ENCODE measurements around the gene PRKCA.
"Not testable (repeated sequence)": the region's sequence is repeated elsewhere in the genome, so short reads cannot be mapped to it uniquely, and the experiment has no call there.

Gene PRKCA

DNA sequence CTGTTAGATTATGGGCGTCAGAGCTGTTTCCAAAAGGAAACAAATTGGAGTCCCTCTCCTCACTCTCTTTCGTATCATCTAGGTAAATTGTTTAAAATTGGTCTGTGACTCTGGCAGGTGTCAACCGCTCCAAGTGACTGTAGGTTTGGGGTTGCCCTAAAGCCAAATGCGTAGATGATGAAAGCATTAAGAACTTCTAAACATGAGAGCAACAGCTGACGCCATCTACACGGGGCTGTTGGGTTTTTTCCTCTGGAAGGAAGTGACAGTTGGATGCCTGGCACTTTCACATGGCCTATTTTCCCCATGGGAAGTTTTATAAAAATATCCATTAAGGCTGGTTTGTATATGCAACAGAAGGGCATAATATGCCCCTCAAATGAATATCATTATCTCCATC is 316.8 kb downstream of the PRKCA start:
- no peak for FAIRE-seq
- TF ChIP-seq POLR2A (IDR thresholded peaks at IDR 0.05; ENCODE audit: low read depth, low read length) (no peak), TAF1 (IDR thresholded peaks at IDR 0.05; ENCODE audit: borderline replicate concordance, low read depth, low read length) (no peak), POLR2AphosphoS5 (IDR thresholded peaks at IDR 0.05; ENCODE audit: low read depth, low read length) (no peak)
- DNase-seq (ENCODE audit: insufficient read length), result no peak

DNA sequence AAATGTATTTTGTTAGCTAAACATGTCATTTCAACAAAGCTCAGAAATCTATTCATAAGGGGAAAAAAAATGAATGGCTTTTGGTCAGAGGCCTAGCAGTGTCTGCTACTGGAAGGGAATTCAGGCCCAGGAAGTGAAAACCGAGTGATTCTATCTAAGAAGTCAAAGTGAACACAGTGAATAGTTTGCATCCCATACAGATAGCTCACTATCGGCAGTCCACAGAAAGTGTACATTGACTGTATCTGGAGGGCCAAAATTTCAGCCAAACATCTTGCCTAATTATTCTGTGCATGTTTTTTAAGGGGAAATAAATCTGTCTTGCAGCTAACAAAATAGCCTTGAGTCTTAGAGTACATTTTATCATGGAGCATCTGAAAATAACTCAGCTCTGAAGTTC is 318.1 kb downstream of the PRKCA start:
- DNase-seq (ENCODE audit: insufficient read length) (no peak), FAIRE-seq (no peak)
- TF ChIP-seq POLR2AphosphoS5 (IDR thresholded peaks at IDR 0.05; ENCODE audit: low read depth, low read length) (no peak), POLR2A (IDR thresholded peaks at IDR 0.05; ENCODE audit: low read depth, low read length) (no peak), TAF1 (IDR thresholded peaks at IDR 0.05; ENCODE audit: borderline replicate concordance, low read depth, low read length) (no peak)

DNA sequence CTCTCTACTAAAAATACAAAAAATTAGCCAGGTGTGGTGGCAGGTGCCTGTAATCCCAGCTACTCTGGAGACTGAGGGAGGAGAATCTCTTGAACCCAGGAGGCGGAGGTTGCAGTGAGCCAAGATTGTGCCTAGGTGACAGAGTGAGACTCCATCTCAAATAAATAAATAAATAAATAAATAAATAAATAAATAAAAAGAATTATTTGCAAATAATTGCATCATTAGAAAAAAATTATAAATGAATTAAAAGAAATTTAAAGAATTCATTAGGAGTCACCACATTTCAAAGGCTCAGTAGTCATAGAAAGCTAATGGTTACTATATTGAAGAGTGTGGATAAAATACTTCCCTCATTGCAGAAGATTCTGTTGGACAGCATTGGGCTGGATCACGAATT is 322.2 kb downstream of the PRKCA start:
- not testable (repeated sequence) for FAIRE-seq; DNase-seq (ENCODE audit: insufficient read length)

DNA sequence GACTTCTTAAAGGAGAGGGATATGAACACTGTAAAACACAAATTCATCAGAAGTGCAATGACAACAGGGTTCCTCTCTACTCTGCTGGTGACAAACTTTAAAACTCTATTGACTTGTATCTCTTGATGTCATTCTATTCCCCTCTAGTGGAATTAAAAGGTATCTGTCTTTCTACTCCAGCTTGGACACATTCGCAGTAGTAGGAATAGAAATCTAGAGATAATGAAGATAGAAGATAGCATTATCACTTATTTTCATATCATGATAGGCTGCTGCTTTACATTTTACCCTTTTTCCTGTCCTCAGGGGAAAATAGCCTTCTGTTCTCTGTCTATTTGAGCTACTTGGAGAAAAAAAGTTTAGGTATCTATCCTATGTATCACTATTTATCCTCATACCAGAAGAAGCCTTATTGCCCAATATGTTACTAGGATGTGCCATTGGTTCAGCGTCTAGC is 322.9 kb downstream of the PRKCA start:
- no peak for DNase-seq (ENCODE audit: insufficient read length)
- TF ChIP-seq TAF1 (IDR thresholded peaks at IDR 0.05; ENCODE audit: borderline replicate concordance, low read depth, low read length) (no peak), POLR2A (IDR thresholded peaks at IDR 0.05; ENCODE audit: low read depth, low read length) (no peak), POLR2AphosphoS5 (IDR thresholded peaks at IDR 0.05; ENCODE audit: low read depth, low read length) (no peak)
- no peak for FAIRE-seq

- no peak for TF ChIP-seq POLR2A (IDR thresholded peaks at IDR 0.05; ENCODE audit: low read depth, low read length)
- TF ChIP-seq POLR2AphosphoS5 (IDR thresholded peaks at IDR 0.05; ENCODE audit: low read depth, low read length), result no peak
- TF ChIP-seq TAF1 (IDR thresholded peaks at IDR 0.05; ENCODE audit: borderline replicate concordance, low read depth, low read length), result no peak
- no peak for FAIRE-seq
- no peak for DNase-seq (ENCODE audit: insufficient read length)
Measured at GRCh38 chr17:66627985-66628384, 325.6 kb downstream of the PRKCA start.

DNA sequence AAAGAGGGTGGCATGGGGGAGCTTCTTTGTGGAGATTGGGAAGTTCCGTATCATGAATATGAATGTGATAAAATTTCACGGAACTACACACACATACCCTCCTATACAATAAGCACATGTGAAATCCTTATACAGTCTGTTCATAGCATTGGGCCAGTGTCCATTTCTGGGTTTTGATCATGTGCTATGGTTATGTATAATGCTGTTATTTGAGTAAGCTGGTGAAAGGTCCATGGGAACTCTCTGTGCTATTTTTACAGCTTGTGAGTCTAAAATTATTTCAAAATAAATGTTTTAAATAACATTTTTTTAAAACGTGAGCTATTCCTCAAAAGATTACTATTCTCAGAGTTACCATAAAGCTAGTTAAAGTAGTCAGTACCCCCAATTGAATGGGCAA is 327.3 kb downstream of the PRKCA start:
- TF ChIP-seq TAF1 (IDR thresholded peaks at IDR 0.05; ENCODE audit: borderline replicate concordance, low read depth, low read length) (no peak), POLR2A (IDR thresholded peaks at IDR 0.05; ENCODE audit: low read depth, low read length) (no peak), POLR2AphosphoS5 (IDR thresholded peaks at IDR 0.05; ENCODE audit: low read depth, low read length) (no peak)
- FAIRE-seq, result no peak

DNA sequence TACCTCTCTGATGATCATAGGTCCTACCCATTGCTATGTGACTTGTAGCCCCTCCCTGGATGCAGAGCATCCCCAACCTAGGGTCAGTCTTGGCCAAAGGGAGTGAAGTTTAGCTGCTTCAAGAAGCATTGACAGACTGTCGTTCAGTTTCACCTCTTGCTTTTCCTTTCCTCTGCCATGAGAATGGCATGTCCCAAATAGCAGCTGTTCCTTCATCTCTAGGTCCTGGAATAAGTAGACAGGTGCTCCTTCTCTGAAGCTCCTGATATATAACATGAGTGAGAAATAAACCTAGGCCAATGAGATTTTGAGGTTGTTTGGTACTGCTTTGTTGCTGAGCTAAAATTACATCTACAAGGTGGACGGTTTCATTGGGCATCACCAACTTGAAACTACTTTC is 328.0 kb downstream of the PRKCA start:
- FAIRE-seq, result no peak
- no peak for DNase-seq (ENCODE audit: insufficient read length)
- TF ChIP-seq POLR2A (IDR thresholded peaks at IDR 0.05; ENCODE audit: low read depth, low read length) (no peak), POLR2AphosphoS5 (IDR thresholded peaks at IDR 0.05; ENCODE audit: low read depth, low read length) (no peak), TAF1 (IDR thresholded peaks at IDR 0.05; ENCODE audit: borderline replicate concordance, low read depth, low read length) (no peak)

More for the DNA sequence above, 327.3 kb downstream of the PRKCA start:
- DNase-seq (ENCODE audit: insufficient read length), result no peak

DNA sequence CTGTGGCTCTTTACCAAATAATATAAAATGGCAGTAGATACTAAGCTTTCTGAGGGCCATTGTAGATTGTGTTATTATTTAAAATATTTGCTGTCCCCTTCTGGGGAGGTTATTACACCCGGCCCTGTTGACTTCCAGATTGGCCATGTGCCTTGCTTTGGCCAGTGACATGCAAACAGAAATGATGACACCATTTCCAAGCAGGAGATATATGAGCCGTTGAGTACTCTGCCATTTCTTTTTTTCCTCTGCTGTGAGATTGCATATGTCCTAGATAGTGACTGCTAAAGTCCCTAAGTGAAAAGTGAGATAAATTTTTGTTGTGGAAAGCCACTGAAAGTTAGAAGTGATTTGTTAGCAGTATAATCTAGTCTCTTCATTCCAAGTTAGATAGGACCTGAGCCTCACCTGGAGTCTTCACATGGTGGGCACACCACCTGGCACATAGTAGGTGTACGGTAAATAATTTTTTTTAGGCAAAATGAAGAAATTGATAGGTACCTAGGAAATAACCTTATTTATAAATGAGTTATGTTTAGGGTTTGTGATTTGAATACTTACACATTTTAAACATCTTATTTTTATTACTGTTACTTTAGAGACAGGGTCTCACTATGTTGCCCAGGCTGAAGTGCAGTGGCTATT is 328.5 kb downstream of the PRKCA start:
- TF ChIP-seq POLR2A (IDR thresholded peaks at IDR 0.05; ENCODE audit: low read depth, low read length), result no peak
- TF ChIP-seq POLR2AphosphoS5 (IDR thresholded peaks at IDR 0.05; ENCODE audit: low read depth, low read length), result no peak
- no peak for TF ChIP-seq TAF1 (IDR thresholded peaks at IDR 0.05; ENCODE audit: borderline replicate concordance, low read depth, low read length)
- FAIRE-seq, result no peak
- DNase-seq (ENCODE audit: insufficient read length), result no peak

DNA sequence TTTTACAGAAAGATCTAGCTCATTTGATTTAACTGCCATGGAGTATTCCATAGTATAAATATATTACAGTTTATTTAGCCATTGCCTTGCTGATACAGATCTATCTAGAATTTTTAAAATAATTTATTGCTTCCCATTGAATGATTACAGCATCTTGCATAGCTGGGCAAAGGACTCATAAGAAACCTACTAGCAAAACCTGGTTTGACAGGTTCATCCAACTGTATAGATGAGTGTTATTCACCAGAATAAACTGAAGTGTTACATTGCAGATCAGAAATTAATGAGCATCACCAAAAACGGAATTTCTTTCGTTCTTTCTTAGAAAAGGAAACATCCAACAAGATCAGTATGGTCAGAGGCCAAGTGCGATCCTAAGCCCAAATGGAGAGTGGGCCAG is 330.3 kb downstream of the PRKCA start:
- TF ChIP-seq POLR2AphosphoS5 (IDR thresholded peaks at IDR 0.05; ENCODE audit: low read depth, low read length), result no peak
- TF ChIP-seq POLR2A (IDR thresholded peaks at IDR 0.05; ENCODE audit: low read depth, low read length), result no peak
- TF ChIP-seq TAF1 (IDR thresholded peaks at IDR 0.05; ENCODE audit: borderline replicate concordance, low read depth, low read length), result no peak
- DNase-seq (ENCODE audit: insufficient read length), result no peak
- FAIRE-seq, result no peak

- TF ChIP-seq POLR2AphosphoS5 (IDR thresholded peaks at IDR 0.05; ENCODE audit: low read depth, low read length) (no peak), TAF1 (IDR thresholded peaks at IDR 0.05; ENCODE audit: borderline replicate concordance, low read depth, low read length) (no peak), POLR2A (IDR thresholded peaks at IDR 0.05; ENCODE audit: low read depth, low read length) (no peak)
- FAIRE-seq (no peak), DNase-seq (ENCODE audit: insufficient read length) (no peak)
Measured at GRCh38 chr17:66633317-66633965, 331.0 kb downstream of the PRKCA start.

DNA sequence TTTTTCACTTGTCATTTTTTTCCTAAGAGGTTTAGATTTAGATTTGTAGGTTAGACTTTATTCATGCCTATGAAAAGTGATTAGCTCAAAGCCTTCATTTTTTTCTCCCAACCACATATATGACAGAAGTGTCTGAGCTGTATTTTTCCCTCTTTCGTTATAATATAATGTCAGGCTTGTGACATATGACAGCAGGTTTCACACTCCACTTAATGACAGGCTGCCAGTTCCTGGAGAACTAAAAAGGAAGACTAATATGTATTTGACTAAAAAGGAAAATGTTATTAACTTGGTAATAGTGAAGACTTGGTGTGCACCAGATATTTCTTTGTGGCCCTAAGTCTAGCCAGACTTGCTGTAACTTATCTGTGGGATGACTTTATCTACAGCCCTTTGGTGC is 331.8 kb downstream of the PRKCA start:
- TF ChIP-seq POLR2A (IDR thresholded peaks at IDR 0.05; ENCODE audit: low read depth, low read length) (no peak), POLR2AphosphoS5 (IDR thresholded peaks at IDR 0.05; ENCODE audit: low read depth, low read length) (no peak), TAF1 (IDR thresholded peaks at IDR 0.05; ENCODE audit: borderline replicate concordance, low read depth, low read length) (no peak)
- DNase-seq (ENCODE audit: insufficient read length) (no peak), FAIRE-seq (no peak)

DNA sequence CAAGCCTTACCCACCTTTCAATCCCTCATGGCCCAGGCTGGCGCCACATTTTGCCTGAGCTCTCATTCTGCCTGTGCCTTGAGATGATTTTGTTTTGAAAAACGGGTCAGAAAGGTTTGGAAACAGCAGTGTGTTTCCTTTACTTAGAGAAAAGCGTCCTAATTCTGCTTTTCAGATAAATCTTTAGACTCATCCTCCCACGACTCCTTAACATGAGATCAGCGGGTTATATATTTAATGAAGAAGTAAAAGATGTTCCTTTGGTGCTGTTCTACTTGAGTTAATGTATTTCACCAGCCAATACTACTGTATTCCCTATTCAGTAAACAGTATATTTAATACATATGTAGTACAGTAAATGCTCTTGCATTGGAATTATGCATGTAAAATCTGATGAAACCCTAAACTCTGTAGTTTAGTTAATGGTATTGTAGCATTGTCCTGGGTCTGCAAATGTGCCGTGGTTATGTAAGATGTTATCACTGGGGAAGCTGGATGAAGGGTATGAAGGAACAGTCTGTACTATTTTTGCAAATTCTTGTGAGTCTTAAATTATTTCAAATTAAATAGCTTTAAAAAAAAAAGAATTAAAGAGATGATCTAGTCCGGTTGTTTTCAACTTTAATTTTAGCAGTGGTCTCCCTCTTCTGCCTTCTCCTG is 333.1 kb downstream of the PRKCA start:
- FAIRE-seq (no peak), DNase-seq (ENCODE audit: insufficient read length) (no peak)

More for the DNA sequence above, 333.1 kb downstream of the PRKCA start:
- TF ChIP-seq POLR2A (IDR thresholded peaks at IDR 0.05; ENCODE audit: low read depth, low read length) (no peak), POLR2AphosphoS5 (IDR thresholded peaks at IDR 0.05; ENCODE audit: low read depth, low read length) (no peak), TAF1 (IDR thresholded peaks at IDR 0.05; ENCODE audit: borderline replicate concordance, low read depth, low read length) (no peak)
